HL-60/S4 treated with retinoic acid at 250 ng/mL for 4 days and 3 days (cell line): ENCODE measurements around the gene DIPK1B.

Experiments used
- in situ Hi-C: fragments of 300-500 bp; cut with MboI; formaldehyde crosslinking; loops from 2 replicates; pipeline ENCODE4 v1.7.0; 2022; ENCODE audit warnings: low sequenced_read_pairs

The DIPK1B gene

DNA sequence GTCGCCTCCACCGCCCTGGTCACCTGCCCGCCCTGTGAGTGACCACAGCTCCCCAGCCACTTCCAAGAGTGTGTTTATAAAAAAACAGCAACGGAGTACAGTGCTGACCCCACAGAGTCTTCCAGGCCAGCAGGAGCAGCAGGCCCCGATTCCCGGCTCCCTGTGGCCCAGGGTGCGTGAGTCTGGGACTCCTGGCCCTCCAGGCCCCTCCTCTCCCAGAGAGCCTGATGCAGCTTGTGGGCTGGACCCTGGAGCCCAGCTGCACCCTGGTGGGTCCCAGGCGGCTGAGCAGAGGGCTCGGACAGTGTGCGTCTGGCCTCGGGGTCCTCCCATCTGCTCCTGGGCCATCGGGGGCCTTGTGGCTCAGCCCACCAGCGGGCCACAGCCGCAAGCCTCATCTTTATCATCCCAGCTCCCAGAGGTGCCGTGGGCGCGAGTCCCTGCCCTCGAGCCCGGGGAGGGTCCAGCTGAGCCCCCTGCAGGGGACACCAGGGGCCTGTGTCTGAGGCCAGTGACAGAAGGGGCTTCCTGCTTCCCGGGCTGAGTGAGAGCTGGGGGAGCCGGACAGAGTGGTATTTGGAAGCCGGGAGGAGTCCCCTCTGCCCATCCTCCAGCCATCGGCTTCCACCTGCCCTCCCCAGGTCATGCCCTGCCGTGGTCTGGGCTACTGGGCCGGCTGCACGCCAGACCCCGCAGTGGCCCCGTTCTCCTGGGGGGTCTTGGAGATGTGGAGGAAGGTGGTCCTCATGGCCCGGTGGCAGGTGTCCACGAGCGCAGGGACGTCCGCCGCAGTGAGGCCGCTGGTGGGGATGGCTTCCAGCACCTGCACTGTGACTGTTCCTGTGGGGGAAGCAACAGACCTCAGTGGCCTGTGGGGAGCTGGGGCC, 39.0 kb upstream of the DIPK1B start:
- in situ Hi-C loops = no loop called here

GRCh38 chr9:136673975-136674785, 38.2 kb upstream of the DIPK1B start:
- in situ Hi-C loops = no loop called here

DNA sequence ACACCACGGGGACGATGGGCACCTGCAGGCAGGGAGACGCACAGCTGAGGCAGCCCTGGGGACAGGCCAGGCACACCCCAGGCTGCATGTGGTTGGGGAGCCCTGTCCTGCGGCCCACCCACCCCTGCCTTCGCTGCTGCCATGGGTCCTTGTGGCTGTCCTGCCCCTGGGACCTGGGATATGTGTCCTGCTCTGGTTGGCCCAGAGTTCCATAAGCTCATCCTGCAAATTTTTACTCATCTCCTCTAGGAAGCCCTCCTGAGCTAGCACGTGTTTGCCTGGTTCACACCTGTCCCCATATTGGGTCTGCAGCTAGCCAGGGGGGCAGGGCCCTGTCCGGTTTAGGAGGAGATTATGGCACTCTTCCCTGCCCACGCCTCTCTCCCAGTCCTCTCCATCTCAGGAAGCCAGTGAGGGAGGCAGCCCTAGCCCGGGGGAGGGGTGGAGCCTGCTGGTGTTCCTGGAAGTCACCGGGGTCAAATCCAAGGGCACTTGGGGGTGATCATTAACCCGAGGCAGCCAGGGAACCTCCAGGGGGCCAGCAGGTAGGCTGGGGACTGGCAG, 37.5 kb upstream of the DIPK1B start:
- in situ Hi-C loops = no loop called here

GRCh38 chr9:136675477-136676296, 36.7 kb upstream of the DIPK1B start:
- in situ Hi-C loops = no loop called here

- in situ Hi-C loops = no loop called here
Observed at GRCh38 chr9:136676297-136676794, 36.0 kb upstream of the DIPK1B start.

DNA sequence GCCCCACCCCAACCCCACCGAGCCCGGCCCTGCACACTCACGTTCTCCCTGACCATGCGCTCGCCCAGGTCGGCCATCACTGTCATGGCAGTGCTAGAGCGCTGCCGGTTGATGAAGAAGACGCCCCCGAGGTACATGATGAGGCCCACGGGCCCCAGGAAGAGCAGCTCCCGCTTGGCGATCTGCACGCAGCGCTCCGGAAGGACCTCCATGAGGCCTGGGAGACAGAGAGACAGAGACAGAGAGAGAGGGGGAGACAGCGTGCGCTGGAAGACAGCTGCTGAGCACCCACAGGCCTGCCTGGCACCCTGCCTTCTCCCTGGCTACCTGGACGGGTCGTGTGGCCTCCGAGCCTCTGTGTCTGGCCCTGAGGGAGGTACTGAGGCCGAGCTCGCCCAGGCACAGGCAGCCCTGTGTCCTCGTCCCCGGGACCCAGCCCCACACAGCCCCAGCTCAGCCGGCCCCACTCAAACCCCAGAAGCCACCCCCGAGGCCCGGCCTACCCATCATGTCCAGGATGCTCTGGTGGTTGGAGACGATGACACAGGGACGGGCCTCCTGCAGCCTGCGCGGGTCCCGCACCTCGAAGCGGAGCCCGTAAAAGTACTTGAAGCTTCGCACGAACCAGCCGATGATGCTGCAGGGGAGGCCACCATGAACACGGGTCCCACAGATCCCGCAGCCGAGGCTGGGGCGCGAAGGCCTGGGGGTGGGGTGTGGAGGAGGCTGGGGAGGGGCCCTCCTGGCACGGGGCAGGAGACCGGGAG, 35.3 kb upstream of the DIPK1B start:
- in situ Hi-C loops = no loop called here

DNA sequence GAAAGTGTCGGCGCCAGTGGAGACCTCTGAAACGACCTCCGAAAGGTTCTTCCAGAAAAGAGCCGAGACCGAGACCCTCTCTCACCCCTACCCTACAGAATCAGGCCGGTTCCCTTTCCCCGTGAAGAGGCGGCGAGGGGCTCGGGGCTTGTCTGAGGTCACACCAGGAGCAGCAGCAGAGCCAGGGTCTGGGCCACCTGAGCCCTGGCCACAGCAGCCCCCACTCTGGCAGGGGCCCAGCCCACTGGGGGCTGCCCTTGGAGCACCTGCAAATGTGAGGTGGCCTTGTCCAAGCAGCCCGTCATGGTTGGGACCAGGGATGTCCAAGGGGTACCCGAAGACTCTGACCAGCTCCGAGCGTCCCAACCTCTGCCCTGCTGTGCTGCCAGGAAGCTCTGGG, 34.3 kb upstream of the DIPK1B start:
- in situ Hi-C loops = no loop called here

DNA sequence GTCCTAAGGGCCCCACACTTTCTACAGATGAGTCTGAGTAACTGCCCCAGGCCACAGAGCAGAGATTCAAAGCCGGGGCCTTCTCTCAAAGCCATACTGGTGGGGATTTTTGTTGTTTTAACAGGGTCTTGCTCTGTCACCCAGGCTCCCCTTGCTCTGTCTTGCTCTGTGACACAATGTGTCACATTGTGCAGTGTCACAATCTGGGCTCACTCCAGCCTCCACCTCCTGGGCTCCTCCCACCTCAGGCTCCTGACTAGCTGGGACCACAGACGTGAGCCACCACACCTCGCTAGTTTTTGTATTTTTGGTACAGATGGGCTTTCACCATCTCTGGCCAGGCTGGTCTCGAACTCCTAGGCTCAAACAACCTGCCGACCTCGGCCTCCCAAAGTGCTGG, 33.7 kb upstream of the DIPK1B start:
- in situ Hi-C loops = no loop called here

- in situ Hi-C loops = no loop called here
Observed at GRCh38 chr9:136679431-136679941, 32.9 kb upstream of the DIPK1B start.

GRCh38 chr9:136681029-136681428, 31.3 kb upstream of the DIPK1B start:
- in situ Hi-C loops = no loop called here

DNA sequence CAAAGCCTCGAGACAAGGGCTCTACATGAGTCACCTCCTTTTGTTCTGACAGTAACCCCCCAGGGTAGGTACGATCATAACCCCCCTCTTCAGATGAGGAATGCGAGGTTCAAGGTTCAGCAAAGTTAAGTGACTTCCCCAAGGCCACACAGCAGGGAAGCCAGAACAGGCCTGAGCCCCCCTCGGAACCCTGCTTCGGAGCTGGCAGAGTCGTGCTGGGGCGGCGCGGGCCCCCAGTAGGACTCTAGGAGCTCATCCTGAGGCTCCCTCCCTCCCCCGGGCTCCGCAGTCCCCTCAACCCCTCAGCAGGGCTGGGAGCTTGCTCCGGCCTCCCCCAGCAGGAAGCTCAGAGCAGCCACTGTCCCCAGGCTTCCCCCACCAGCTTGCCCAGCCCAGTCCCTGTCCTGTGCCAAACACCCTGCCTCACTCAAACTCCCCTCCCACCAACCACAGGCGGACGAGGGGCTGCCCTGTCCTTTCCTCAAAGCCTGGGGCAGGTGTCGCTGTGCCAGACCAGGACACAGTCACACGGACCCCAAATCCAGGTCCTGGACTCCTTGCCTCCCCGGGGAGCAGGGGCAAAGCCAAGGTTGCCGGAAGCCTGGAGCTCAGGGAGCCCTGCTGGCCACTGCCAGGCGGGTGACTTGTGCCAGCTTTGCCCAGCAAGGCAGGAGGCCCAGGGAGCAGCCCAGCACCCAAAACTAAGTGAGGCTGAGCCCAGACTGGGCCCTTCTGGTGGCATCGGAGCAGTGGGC, 30.2 kb upstream of the DIPK1B start:
- in situ Hi-C loops = no loop called here

DNA sequence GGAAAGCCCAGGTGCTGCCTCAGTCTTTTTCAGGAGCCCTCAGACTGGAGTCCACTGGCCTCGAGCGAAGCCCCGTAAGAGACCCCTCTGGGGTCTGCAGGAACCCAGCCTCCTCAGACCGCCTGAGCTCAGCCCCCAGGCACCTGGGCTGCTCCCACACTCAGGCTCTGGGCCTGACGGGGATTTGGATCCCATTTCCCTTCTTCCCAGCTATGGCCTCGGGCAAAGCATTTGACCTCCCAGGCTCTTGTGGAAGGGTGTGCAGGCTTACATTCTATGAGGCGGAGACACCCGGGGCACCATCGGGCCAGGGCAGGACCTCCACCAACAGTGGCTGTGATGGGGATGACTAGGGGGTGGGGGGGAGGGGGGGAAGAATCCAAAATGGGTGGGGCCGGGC, 29.7 kb upstream of the DIPK1B start:
- in situ Hi-C loops = no loop called here

DNA sequence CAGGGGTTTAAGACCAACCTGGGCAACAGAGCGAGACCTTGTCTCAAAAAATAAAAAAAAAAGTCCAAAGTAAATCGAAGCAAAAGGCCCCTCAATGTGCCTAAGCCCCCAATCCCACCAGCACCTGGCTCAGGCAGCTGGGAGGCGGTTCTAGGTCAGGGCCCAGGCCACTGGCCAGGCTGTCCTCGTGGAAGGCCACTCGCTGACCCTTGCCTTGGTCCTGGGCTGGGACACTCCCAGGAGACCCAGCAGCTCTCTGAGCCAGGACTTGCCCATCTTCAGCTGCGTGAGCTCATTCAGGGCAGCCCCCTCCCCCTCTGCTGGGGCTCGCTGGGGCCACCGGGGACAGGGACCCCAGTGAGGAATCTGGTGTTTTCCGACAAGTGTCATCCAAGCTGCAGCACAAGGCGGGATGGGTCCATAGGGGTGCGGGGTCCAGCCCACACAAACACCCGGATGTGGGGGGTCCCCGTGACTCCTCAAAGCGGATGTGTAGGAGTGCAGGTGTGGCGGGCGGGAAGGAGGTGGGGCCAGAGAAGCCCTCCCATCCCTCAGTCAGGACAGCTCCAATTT, 29.1 kb upstream of the DIPK1B start:
- in situ Hi-C loops = no loop called here

DNA sequence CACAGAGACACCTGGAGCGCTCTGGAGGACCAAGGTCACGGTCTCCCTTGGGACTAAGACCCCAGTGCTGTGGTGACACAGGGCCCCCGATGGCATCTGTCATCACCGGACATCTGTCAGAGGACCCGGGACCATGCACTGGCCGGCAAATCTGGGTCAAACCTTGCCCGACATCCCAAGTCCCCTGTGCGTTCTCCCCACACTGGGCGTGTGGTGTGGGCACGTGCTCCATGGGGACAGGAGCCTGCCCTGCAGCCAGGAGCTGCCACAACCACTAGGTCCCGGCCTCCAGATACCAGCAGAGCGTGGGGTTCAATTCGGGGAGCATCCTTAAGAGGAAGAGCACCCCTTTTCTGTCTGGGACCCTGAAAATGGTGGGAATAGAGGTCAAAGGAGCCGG, 28.6 kb upstream of the DIPK1B start:
- in situ Hi-C loops = no loop called here

DNA sequence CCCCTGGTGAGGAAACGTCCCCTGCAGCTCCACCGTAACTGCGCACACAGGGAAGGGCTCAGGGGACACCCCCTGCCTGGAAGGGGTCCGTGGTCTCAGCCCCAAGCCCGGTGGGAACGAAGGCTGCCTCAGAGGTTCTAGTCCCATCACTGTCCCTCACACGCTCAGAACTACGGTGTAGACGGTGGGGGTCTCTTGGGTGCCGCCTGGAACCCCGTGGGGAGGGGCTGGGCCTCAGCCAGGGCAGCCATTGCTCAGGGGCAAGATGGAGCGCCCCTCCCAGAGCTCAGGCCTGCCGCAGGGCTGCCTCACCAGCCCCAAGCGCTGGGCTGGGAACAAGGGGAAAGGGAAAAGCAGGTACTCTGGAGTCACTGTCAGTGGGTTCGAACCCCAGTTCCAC, 28.0 kb upstream of the DIPK1B start:
- in situ Hi-C loops = no loop called here

DNA sequence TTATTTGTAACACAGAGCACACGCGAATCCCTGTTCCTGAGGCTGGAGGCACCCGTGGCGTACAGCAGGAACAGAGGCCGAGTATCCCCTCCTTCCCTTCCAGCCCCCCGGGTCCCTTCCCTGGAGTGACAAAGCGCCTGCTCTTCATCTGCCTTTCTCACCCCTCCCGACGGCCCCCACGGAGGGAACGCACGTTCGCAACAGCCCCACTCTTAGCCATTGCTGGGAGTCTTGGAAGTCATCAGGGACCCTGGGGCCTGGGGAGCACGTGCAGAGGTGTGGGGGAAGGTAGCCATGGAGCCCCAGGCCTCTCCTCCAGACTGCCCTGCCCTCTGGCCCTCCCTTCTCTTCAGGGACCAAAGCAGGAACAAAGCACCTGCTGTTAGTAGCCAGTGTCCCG, 27.6 kb upstream of the DIPK1B start:
- in situ Hi-C loops = no loop called here

GRCh38 chr9:136685216-136685615, 27.2 kb upstream of the DIPK1B start:
- in situ Hi-C loops = no loop called here

- in situ Hi-C loops = no loop called here
Observed at GRCh38 chr9:136685790-136686533, 26.4 kb upstream of the DIPK1B start.
